GM21447 (cell line): ENCODE results near the gene IL10RB.
"Not testable (repeated sequence)": the region's sequence is repeated elsewhere in the genome, so short reads cannot be mapped to it uniquely, and the experiment has no call there.

ENCODE experiments used
- ATAC-seq: cut with Tn5 transposase; IDR thresholded peaks from one replicate; pipeline ENCODE4 v1.9.1; 2021; ENCODE audit not compliant: unreplicated experiment

IL10RB gene

GRCh38 chr21:33266050-33266788 lies at the start of gene IL10RB:
TSS of gene IL10RB (plus strand) at chr21:33266367. CDS start at chr21:33266466, 99 bp downstream.
- ATAC-seq: peak; percentile 39

GRCh38 chr21:33217138-33217520 lies 49.0 kb upstream of the IL10RB start:
- no peak for ATAC-seq

DNA sequence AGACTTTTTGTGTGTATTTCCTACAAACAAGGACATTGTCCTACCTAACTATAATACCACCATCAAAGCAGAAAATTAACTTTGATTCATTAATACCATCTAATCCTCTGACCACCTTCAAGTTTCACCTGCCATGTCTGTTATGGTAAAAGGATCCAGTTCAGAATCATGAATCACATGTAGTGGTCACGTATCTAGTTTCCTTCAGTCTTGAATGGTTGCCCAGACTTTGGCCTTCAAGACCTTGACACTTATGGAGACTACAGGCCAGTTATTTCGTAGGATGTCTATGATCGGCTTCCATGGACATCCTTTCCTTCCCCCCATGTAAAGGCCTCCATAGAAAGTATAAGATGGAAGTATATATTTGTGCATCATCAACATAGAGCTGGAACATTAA lies 46.9 kb upstream of the IL10RB start:
- no peak for ATAC-seq

GRCh38 chr21:33219954-33220353 lies 46.2 kb upstream of the IL10RB start:
- no peak for ATAC-seq

- ATAC-seq: not testable (repeated sequence)
Measured at GRCh38 chr21:33225376-33225775, 40.8 kb upstream of the IL10RB start.

DNA sequence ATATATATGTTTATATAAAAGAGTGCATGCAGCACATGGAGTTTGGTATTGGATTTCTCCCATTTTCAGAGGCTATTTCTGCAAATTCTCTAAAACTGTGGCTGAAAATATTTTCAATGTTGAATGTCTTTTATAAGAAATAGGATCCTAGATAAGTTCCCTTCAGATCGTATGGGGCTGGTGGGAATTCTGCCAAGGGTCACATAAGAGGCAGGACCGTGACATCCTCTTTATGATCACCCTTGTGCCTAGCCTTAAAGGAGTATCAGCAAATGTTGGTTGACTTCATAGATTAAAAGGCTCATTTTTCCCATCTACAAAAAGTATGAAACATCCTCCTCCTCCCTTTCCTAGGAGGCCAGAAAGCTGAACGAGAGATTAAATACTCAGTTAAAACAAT lies 37.7 kb upstream of the IL10RB start:
- ATAC-seq: no peak

- no peak for ATAC-seq
Measured at GRCh38 chr21:33229099-33229783, 36.9 kb upstream of the IL10RB start.

- ATAC-seq: peak; percentile 52
Measured at GRCh38 chr21:33229784-33230544, 36.2 kb upstream of the IL10RB start, which contains the start of gene IFNAR2. TSS of gene IFNAR2 (plus strand) at chr21:33229938. CDS start at chr21:33241923, 11,985 bp downstream.

DNA sequence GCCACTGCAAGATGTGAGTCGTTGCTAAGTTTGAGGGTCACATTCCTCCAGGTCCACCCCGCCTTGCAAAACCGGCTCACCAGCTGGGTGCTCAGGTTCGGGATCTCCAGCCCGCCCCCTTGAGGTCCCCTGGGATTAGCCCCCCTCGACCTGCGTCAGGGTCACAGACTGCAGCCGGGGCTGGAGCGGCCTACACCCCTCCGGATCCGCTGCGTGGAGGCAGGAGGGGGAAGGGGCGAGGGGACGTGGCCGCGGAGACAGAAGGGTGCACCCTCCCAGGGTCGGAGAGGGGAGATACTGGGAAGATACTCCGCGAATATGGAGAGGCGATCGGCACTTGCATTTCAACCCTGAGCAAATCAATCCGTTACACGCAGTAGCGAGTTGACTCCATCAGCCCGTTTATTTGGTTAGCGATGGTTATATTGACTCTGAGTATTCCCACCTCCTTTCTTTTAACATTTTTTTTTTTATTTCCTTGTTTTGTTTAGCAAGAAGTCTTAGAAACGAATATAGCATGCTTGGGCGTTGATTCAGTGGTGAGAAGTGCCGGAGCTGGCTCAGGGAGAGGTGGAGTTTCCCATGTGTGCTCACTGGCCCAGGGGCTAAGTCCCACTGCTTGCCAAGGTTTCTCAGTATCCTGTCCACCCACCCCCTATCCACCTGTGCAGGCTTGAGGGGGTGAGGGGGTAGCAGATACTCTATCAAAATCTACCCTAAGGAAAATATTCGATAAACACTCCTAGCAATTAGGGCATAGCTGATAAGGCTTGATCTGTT lies 35.4 kb upstream of the IL10RB start:
- ATAC-seq: peak; percentile 25

GRCh38 chr21:33231526-33231925 lies 34.6 kb upstream of the IL10RB start:
- no peak for ATAC-seq

DNA sequence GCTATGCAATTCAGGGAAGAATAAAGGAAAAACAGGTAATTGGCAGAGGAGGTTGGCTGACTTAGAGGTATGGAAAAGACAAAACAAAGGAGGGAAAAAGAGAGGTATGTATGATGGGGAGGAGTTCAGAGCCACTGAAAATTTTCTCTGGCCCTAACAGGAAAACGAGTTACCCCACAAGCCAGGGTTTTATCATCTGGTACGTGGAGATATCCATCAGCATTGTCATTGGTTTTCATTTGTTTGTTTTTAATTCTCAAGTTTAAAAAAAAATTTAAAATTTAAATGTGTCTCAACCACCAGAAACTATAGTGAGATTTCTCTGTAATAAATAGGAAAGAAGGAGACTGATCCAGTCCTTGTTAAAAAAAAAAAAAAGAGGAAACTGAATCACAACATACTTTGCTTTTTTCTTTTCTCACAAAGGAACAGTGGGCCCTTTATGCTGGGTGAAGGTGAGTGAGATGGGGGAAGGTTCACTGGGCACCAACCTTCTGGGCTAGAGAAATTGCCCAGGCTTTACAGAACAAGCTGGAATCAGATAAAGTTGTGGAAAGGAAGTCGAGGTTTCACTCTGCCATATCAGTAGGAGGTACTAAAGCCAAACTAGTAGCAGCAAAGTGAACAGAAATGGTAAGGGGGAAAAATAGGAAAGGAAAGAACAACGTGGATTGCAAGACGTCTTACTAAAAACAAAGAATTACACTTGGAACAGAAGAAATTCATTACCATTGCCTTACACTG lies 33.7 kb upstream of the IL10RB start:
- ATAC-seq: no peak

GRCh38 chr21:33234635-33235520 lies 31.3 kb upstream of the IL10RB start:
- no peak for ATAC-seq

DNA sequence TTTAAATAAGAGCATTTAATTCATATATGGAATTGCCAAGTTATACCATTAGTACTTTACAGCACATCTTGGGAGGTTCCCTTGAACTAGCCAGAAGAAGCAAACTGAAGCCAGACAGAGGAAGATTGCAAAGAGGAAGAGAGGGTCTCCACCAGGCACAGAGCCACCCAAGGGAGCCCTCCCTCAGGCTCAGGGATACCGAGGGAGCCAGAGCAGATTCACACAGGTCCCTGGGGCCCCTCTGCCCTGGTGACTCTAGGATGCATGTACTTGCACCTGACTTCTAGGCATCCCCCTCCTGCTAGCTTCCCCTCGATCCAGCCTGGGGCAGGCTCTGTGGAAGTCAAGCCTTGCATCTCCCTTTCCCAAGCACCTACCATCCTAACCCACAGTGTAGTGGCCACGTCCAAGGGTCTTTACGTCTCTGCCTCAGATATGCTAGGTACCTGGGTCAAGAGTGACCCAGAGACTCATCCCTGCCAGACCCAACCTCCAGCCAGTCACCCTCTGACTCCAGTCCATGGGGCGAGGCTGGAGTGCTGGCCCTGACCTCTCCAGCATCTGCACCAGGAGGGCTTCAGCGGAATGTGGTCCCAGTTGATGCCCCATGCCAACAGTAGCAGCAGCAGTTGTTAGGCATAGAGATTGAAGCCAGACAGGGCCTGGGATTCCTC lies 30.0 kb upstream of the IL10RB start:
- no peak for ATAC-seq

DNA sequence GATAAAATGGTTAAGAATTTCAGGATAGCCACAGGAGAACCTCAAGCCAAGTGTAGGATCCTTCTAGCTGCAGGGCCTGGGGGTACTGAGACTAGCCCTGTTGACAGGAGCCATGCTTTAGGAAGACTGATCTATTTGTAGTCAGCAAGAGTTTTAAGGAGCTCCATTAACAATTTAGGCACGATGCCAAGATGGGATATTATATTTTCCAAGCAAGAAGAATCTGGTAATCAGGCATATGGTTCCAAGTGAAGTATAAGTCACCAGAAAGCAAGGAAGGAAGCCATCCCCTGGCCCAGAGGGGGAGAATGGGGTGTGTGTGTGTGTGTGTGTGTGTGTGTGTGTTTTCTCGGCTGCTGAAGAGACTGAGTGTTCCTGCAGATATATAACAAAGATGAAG lies 29.4 kb upstream of the IL10RB start:
- ATAC-seq: no peak

DNA sequence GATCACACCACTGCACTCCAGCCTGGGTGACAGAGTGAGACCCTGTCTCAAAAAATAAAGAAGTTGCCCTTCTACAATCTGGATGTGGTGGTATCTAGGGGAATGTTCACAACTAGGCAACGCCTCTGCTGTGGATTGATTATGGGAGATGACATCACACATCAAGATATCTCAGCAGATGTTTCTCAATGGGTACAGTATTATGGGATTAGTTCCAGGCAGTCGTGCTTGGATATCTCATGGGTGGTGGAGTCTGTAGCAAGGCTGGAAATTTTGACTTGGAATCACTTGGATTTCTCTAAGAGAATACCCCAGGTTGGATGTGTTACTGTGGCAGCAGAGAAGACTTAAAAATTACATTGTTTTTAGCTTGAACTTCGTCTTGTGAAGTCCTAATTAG lies 28.7 kb upstream of the IL10RB start:
- ATAC-seq: no peak

GRCh38 chr21:33238146-33238545 lies 28.0 kb upstream of the IL10RB start:
- ATAC-seq: peak; percentile 6

DNA sequence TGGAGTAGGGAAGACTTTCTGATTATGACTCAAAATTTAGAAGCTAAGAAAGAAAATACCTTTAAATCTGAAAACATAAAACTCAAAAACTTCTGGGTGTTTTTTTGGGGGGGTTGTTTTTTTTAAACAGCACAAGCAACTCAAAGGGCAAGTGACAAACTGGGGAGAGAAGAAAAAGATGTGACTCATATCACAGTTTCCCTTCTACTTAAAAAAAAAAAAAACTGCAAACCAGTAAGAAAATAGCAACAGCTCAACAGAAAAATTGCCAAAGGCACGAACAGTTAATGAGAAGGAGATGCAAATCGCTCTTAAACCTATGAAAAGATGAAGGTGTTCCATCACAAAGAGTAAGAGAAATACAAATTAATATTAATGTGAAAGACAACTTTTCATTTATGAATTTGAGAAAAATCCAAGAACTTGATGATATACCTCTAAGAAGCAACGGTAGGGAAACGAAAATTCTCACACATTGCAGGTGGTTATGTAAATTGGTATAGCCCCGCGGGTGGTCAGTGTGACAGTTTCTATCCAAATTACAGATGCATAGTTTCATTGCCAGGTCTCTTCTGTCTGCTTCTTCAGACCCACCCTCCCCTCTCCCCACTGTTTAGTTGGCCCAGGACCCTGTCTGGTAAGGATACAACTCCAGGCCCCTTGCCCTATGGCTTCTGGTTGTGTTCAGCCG lies 27.5 kb upstream of the IL10RB start:
- peak; percentile 85 for ATAC-seq

- not testable (repeated sequence) for ATAC-seq
Measured at GRCh38 chr21:33239559-33240127, 26.5 kb upstream of the IL10RB start.
